Smooth muscle cell (in vitro differentiated cells): ENCODE results near the gene LPCAT4. TPM values are rescaled to one million over a fixed set of nuclear protein-coding genes. Genes with fewer than 3 reads are reported as not detected.
A peak's percentile ranks its signal among the peaks of the same experiment; 100 is the strongest.

Experiments
- DNase-seq: peaks from one replicate; lab custom pipeline; 2025; ENCODE audit not compliant: unreplicated experiment; lab: John Stamatoyannopoulos, UW
- H2AFZ ChIP-seq: fragments of 200-600 bp; sonication (generic); 2 replicates; pipeline ENCODE4 v1.6.0; 2016; ENCODE audit warnings: antibody characterized with exemption, low read depth, mild to moderate bottlenecking
- H3F3A ChIP-seq: fragments of 200-600 bp; sonication (generic); 2 replicates; pipeline ENCODE4 v1.6.0; 2017; ENCODE audit warnings: antibody characterized with exemption, low read depth
- H3K27ac ChIP-seq: fragments of 200-600 bp; sonication (generic); 2 replicates; pipeline ENCODE4 v1.5.1; 2016; ENCODE audit warnings: low read depth, mild to moderate bottlenecking
- H3K27me3 ChIP-seq: fragments of 200-600 bp; sonication (generic); 2 replicates; pipeline ENCODE4 v1.6.1; 2016; ENCODE audit warnings: low read depth, mild to moderate bottlenecking
- H3K36me3 ChIP-seq: fragments of 200-600 bp; sonication (generic); 2 replicates; pipeline ENCODE4 v1.5.1; 2016; ENCODE audit warnings: low read depth
- H3K4me1 ChIP-seq: fragments of 200-600 bp; sonication (generic); 2 replicates; pipeline ENCODE4 v1.5.1; 2016; ENCODE audit warnings: low read depth
- H3K4me2 ChIP-seq: fragments of 200-600 bp; sonication (generic); 2 replicates; pipeline ENCODE4 v1.6.0; 2016; ENCODE audit warnings: mild to moderate bottlenecking
- H3K4me3 ChIP-seq: fragments of 200-600 bp; sonication (generic); 2 replicates; pipeline ENCODE4 v1.5.1; 2016; ENCODE audit warnings: mild to moderate bottlenecking
- H3K79me2 ChIP-seq: fragments of 200-600 bp; sonication (generic); 2 replicates; pipeline ENCODE4 v1.6.0; 2016; ENCODE audit warnings: low read depth, mild to moderate bottlenecking
- H3K9ac ChIP-seq: fragments of 200-600 bp; sonication (generic); 2 replicates; pipeline ENCODE4 v1.6.0; 2016; ENCODE audit warnings: low read depth
- H3K9me3 ChIP-seq: fragments of 200-600 bp; sonication (generic); replicated peaks from 2 replicates; pipeline ENCODE4 v1.5.1; 2016; ENCODE audit warnings: low read depth
- H4K20me1 ChIP-seq: fragments of 200-600 bp; sonication (generic); 2 replicates; pipeline ENCODE4 v1.6.0; 2016; ENCODE audit warnings: low read depth
- WGBS: methylation state at CpG from one replicate; pipeline ENCODE4 v1.1.7; 2016; ENCODE audit warnings: low lambda C conversion rate; 5-methylcytosine and 5-hydroxymethylcytosine counted together
- polyA plus RNA-seq: library from polyadenylated mRNA; unstranded; fragments of >200 nt; fragmentation: Nextera tagmentation; extraction: Ambion mirVana; gene quantifications from 2 replicates; pipeline ENCODE4 v1.2.1, GENCODE V29; 2016
- total RNA-seq: library from RNA; depleted of rRNA; stranded (reverse); fragments of >200 nt; gene quantifications from 2 replicates; pipeline ENCODE4 v1.2.3, GENCODE V29; 2014
- TF ChIP-seq, protein P1 (sequence below): fragments of 200-600 bp; sonication (generic); IDR thresholded peaks from 2 replicates; pipeline ENCODE4 v1.5.1; 2017; ENCODE audit warnings: borderline replicate concordance, mild to moderate bottlenecking, antibody characterized with exemption; ENCODE audit not compliant: insufficient read depth, poor library complexity, severe bottlenecking

The LPCAT4 gene
- total and polyA plus RNA-seq, 2 experiments from 2014 or later: 10.1 to 23.2 TPM

DNA sequence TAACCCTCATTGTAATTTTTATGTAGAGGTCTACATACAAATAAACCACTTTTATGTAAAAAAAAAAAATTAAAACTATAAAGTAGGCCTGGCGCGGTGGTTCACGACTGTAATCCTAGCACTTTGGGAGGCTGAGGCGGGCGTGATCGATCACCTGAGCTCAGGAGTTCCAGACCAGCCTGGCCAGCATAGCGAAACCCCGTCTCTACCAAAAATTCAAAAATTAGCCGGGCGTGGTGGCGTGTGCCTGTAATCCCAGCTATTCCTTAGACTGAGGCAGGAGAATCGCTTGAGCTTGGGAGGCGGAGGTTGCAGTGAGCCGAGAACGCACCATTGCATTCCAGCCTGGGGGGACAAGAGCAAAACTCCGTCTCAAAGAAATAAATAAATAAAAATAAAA lies 28.6 kb downstream of the LPCAT4 start:
- WGBS: 44% methylated on average over 16 of the region's 16 CpGs
- TF ChIP-seq, protein P1, sequence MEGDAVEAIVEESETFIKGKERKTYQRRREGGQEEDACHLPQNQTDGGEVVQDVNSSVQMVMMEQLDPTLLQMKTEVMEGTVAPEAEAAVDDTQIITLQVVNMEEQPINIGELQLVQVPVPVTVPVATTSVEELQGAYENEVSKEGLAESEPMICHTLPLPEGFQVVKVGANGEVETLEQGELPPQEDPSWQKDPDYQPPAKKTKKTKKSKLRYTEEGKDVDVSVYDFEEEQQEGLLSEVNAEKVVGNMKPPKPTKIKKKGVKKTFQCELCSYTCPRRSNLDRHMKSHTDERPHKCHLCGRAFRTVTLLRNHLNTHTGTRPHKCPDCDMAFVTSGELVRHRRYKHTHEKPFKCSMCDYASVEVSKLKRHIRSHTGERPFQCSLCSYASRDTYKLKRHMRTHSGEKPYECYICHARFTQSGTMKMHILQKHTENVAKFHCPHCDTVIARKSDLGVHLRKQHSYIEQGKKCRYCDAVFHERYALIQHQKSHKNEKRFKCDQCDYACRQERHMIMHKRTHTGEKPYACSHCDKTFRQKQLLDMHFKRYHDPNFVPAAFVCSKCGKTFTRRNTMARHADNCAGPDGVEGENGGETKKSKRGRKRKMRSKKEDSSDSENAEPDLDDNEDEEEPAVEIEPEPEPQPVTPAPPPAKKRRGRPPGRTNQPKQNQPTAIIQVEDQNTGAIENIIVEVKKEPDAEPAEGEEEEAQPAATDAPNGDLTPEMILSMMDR: no peak

DNA sequence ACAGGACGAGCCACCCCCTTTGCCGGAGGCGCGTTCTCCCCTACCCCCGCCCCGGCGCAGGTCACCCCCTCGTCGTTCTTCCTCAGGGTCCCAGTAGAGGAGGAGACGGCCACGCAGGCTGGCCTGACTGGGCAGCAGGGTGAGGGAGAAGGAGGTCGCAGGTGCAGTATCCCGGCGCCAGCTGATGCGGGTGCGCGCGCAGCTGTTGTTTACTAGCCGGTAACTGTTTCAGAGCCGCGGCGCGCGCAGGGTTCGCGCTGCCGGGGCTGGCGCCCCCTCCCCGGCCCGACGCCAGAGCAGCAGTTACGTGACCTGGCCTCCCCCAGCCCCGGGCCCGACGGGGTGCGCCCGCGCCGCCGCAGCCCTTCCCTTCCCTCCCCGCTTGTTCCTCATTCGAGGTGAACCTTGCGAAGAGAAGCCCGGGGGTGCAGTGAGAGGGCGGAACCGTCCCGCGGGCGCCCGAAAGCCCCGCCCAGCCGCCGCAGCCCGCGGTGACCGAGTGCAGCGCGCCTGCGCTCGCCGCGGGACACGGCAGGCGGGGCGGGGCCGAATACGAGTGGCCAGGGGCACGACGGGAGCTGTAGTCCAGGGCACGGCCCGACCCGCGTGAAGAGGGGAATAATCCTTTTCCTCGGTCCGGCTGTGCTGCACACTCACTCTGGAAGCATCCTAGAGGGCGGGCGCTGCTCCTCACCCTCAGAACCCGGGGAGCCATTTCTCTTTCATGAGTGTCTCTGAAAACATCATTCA lies 29.3 kb downstream of the LPCAT4 start, which contains the start of gene SLC12A6:
TSS of gene SLC12A6 (minus strand) at position 225 of the 750 bp plus-strand sequence. CDS start 1,101 bp downstream, outside the sequence.
- Histone ChIP-seq H3K4me3 (peak within 1 kb of the TSS; percentile 91), H2AFZ (peak within 1 kb of the TSS; percentile 77), H3K4me1 (peaks cover 8% of the 10 kb centered on the region), H3K27me3 (no peaks in the 10 kb centered on the region), H3K9me3 (no peaks in the 10 kb centered on the region), H3K36me3 (no peaks in the 10 kb centered on the region), H3K9ac (peak within 1 kb of the TSS; percentile 77), H3F3A (peaks cover 14% of the 10 kb centered on the region), H4K20me1 (no peaks in the 10 kb centered on the region), H3K4me2 (peak within 1 kb of the TSS; percentile 91), H3K27ac (peak within 1 kb of the TSS; percentile 92), H3K79me2 (peaks cover 24% of the 10 kb centered on the region)
- TF ChIP-seq, protein P1: no peak
- WGBS: under 1% methylated on average over 65 of the region's 78 CpGs
- DNase-seq: peak; percentile 73

More for the DNA sequence above, 28.6 kb downstream of the LPCAT4 start:
- no peak for DNase-seq
- no peaks in the 10 kb centered on the region for H3K27me3 ChIP-seq
- peak overlapping the region; percentile 91 for H3K4me3 ChIP-seq
- H3K79me2 ChIP-seq: peaks cover 24% of the 10 kb centered on the region
- H3K4me2 ChIP-seq: peak overlapping the region; percentile 91
- H2AFZ ChIP-seq: peak overlapping the region; percentile 57
- H3K9me3 ChIP-seq: no peaks in the 10 kb centered on the region
- H3K4me1 ChIP-seq: peaks cover 8% of the 10 kb centered on the region
- H3K27ac ChIP-seq: peak overlapping the region; percentile 92
- H3F3A ChIP-seq: peaks cover 14% of the 10 kb centered on the region
- no peaks in the 10 kb centered on the region for H3K36me3 ChIP-seq
- no peaks in the 10 kb centered on the region for H4K20me1 ChIP-seq
- peak overlapping the region; percentile 77 for H3K9ac ChIP-seq

DNA sequence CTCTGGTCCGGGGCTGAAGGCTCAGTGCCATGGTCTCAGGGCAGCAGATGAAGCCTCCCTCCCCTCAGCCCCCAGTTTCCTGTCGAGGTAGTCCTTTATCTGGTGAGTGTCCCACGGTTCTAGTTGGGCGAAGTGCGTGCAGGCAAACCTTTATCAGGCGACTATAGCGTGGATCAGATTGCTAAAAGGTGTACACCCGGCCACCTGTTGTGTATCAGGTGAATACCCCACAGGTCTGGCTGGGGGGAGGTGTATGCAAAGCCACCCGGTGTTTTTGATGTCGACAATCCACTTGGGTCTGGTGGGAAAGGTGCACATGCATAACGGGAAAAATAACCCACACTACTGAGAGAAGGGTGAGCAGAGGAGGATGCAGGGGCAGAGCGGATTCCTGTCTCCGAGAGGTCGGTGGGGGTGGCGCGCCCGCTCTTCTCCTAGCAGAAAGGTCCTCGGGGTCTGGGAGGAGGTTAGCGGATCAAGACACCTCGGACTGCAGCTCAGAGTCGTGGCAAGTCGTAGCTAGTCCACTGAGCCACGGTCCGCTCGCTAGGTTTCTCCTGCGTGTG lies 29.9 kb downstream of the LPCAT4 start:
- 10% methylated on average over 25 of the region's 26 CpGs for WGBS
- no peak for DNase-seq
- Histone ChIP-seq H3K79me2 (peaks cover 19% of the 10 kb centered on the region), H3K36me3 (no peaks in the 10 kb centered on the region), H3K9ac (peak overlapping the region; percentile 62), H2AFZ (peak overlapping the region; percentile 77), H3K9me3 (no peaks in the 10 kb centered on the region), H3K4me2 (peak overlapping the region; percentile 84), H3K4me3 (peak overlapping the region; percentile 91), H4K20me1 (no peaks in the 10 kb centered on the region), H3K4me1 (peaks cover 6% of the 10 kb centered on the region), H3K27me3 (no peaks in the 10 kb centered on the region), H3F3A (peaks cover 14% of the 10 kb centered on the region), H3K27ac (no peak overlapping the region)
- TF ChIP-seq, protein P1: no peak
